ENCODE data around the gene WDR74. TPM values are rescaled to one million over a fixed set of nuclear protein-coding genes. Genes with fewer than 3 reads are reported as not detected.
A peak's percentile ranks its signal among the peaks of the same experiment; 100 is the strongest.

WDR74 gene
- 35.3 TPM for total RNA-seq
- long read RNA-seq, transcript WDR74-201 (11 exons, 1,289 nt) = major isoform, 16 of 27 reads
- long read RNA-seq, partial matches to known transcripts = 2 of 27 reads
- long read RNA-seq, other reads (novel, unspliced or antisense) = 5 of 27 reads

DNA sequence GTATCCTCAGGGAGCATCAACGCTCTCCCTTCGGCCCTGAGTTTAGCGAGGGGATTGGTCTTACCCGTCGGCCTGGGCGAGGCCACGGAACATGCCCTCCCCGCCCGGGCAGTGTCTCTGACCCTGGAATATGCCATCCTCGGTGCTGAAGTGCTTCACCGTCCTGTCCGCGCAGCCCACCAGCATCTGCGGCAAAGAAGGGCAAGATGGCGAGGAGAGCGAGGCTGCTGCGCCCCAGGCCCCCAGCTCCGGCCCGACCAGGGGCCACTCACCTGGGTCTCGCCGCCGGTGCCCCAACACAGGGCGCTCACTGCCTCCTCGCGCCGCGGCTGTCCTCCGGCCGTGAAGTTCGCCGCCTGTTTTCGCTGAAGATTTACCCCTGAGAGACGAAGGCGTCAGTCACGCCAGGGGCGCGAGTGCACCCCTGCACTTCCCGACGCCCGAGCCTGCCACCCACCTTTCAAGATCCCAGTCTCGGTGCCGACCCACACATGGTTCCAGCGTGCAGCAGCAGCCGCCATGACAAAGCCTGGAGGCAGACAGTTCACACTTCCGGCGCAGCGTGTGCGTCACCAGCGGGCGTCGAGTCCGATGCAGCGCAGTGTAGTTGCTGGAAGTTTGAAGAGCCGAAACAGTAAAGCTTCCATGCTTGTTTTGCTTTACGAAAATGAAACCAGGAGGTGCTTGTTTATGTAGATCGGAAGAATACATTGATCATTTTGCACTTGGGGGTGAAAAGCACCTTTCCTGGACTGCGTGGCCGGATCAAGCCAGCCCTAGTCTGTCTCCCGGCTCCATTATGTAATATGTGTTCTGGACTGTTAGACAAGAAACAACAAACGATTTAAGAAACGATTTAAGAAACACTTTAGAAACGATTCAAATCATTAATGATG lies at the start of gene WDR74:
TSS of gene WDR74 (minus strand) at position 541 of the 896 bp plus-strand sequence. CDS start at position 521, 20 bp downstream.
- H3K36me3 ChIP-seq = peaks cover 23% of the 10 kb centered on the region
- no peaks in the 10 kb centered on the region for H3K9me3 ChIP-seq
- peaks cover 26% of the 10 kb centered on the region for H3K4me1 ChIP-seq
- ATAC-seq (peak; percentile 83 to 87), DNase-seq (peak; percentile 96)
- TF ChIP-seq CTCF (IDR thresholded peaks at IDR 0.05) = no peak
- H3K4me3 ChIP-seq = peak within 1 kb of the TSS; percentile 100
- H3K27ac ChIP-seq = peak within 1 kb of the TSS; percentile 100
- intact Hi-C loops (cut with DNase I) = no loop called here
- H3K27me3 ChIP-seq (ENCODE audit: low read depth) = no peaks in the 10 kb centered on the region

GRCh38 chr11:62889126-62889483 lies 49.7 kb upstream of the WDR74 start:
- Histone ChIP-seq H3K4me1 (peaks cover 72% of the 10 kb centered on the region), H3K27me3 (ENCODE audit: low read depth) (no peaks in the 10 kb centered on the region), H3K36me3 (peaks cover 57% of the 10 kb centered on the region), H3K4me3 (no peak overlapping the region), H3K9me3 (no peaks in the 10 kb centered on the region), H3K27ac (peak overlapping the region; percentile 31)
- ATAC-seq = no peak
- intact Hi-C loops (cut with DNase I) = no loop called here
- no peak for DNase-seq
- TF ChIP-seq CTCF (IDR thresholded peaks at IDR 0.05) = no peak

GRCh38 chr11:62888406-62888805 lies 49.0 kb upstream of the WDR74 start:
- Histone ChIP-seq H3K27ac (no peak overlapping the region), H3K4me1 (peaks cover 79% of the 10 kb centered on the region), H3K36me3 (peaks cover 64% of the 10 kb centered on the region), H3K27me3 (ENCODE audit: low read depth) (no peaks in the 10 kb centered on the region), H3K4me3 (no peak overlapping the region), H3K9me3 (no peaks in the 10 kb centered on the region)
- ATAC-seq = no peak
- intact Hi-C loops (cut with DNase I) = no loop called here
- no peak for DNase-seq
- no peak for TF ChIP-seq CTCF (IDR thresholded peaks at IDR 0.05)

GRCh38 chr11:62885137-62885750 lies 45.9 kb upstream of the WDR74 start:
- peaks cover 75% of the 10 kb centered on the region for H3K36me3 ChIP-seq
- no peak for DNase-seq
- TF ChIP-seq CTCF (IDR thresholded peaks at IDR 0.05) = no peak
- H3K4me3 ChIP-seq = peak overlapping the region; percentile 4
- H3K4me1 ChIP-seq = peaks cover 84% of the 10 kb centered on the region
- ATAC-seq = no peak
- intact Hi-C loops (cut with DNase I) = no loop called here
- no peak overlapping the region for H3K27ac ChIP-seq
- no peaks in the 10 kb centered on the region for H3K9me3 ChIP-seq
- no peaks in the 10 kb centered on the region for H3K27me3 ChIP-seq (ENCODE audit: low read depth)

GRCh38 chr11:62883673-62884072 lies 44.3 kb upstream of the WDR74 start:
- ATAC-seq = no peak
- Histone ChIP-seq H3K9me3 (no peaks in the 10 kb centered on the region), H3K4me3 (peak overlapping the region; percentile 93), H3K4me1 (peaks cover 84% of the 10 kb centered on the region), H3K36me3 (peaks cover 64% of the 10 kb centered on the region), H3K27ac (peak overlapping the region; percentile 26), H3K27me3 (ENCODE audit: low read depth) (no peaks in the 10 kb centered on the region)
- intact Hi-C loops (cut with DNase I) = no loop called here
- TF ChIP-seq CTCF (IDR thresholded peaks at IDR 0.05) = no peak
- no peak for DNase-seq

Measured in lower lobe of right lung (tissue), 2 donors.